Measurements from ENCODE around the gene DBNDD1.

DNA sequence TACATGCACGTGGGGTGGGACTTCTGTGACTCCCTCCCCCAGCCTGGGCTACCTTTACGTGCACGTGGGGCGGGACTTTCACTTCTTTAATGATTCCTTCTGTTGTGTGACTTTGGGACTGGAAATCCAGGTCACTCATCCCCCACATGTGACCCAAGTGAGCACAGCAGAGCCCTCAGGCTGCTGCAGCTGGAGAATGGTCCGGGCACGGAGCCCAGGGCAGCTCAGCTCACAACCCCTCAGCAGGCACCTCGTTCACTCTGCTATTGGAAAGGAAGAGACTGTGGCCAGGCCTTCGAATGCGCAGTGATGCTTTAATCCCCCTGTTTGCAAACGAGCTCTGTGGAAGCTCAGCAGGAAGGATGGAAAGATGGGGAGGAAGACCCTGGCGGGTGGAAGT lies 14.7 kb downstream of the DBNDD1 start:
- TF ChIP-seq FOXM1 (IDR thresholded peaks at IDR 0.05; ENCODE audit: low read depth, low read length): no peak
- TF ChIP-seq, protein P1, sequence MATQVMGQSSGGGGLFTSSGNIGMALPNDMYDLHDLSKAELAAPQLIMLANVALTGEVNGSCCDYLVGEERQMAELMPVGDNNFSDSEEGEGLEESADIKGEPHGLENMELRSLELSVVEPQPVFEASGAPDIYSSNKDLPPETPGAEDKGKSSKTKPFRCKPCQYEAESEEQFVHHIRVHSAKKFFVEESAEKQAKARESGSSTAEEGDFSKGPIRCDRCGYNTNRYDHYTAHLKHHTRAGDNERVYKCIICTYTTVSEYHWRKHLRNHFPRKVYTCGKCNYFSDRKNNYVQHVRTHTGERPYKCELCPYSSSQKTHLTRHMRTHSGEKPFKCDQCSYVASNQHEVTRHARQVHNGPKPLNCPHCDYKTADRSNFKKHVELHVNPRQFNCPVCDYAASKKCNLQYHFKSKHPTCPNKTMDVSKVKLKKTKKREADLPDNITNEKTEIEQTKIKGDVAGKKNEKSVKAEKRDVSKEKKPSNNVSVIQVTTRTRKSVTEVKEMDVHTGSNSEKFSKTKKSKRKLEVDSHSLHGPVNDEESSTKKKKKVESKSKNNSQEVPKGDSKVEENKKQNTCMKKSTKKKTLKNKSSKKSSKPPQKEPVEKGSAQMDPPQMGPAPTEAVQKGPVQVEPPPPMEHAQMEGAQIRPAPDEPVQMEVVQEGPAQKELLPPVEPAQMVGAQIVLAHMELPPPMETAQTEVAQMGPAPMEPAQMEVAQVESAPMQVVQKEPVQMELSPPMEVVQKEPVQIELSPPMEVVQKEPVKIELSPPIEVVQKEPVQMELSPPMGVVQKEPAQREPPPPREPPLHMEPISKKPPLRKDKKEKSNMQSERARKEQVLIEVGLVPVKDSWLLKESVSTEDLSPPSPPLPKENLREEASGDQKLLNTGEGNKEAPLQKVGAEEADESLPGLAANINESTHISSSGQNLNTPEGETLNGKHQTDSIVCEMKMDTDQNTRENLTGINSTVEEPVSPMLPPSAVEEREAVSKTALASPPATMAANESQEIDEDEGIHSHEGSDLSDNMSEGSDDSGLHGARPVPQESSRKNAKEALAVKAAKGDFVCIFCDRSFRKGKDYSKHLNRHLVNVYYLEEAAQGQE (IDR thresholded peaks at IDR 0.05; ENCODE audit: low read depth, low read length): no peak
- TF ChIP-seq SIX5 (IDR thresholded peaks at IDR 0.05; ENCODE audit: low read depth, low read length, severe bottlenecking): no peak
- no peak for TF ChIP-seq RBBP5 (conservative IDR thresholded peaks at IDR 0.05)
- TF ChIP-seq, protein P2, sequence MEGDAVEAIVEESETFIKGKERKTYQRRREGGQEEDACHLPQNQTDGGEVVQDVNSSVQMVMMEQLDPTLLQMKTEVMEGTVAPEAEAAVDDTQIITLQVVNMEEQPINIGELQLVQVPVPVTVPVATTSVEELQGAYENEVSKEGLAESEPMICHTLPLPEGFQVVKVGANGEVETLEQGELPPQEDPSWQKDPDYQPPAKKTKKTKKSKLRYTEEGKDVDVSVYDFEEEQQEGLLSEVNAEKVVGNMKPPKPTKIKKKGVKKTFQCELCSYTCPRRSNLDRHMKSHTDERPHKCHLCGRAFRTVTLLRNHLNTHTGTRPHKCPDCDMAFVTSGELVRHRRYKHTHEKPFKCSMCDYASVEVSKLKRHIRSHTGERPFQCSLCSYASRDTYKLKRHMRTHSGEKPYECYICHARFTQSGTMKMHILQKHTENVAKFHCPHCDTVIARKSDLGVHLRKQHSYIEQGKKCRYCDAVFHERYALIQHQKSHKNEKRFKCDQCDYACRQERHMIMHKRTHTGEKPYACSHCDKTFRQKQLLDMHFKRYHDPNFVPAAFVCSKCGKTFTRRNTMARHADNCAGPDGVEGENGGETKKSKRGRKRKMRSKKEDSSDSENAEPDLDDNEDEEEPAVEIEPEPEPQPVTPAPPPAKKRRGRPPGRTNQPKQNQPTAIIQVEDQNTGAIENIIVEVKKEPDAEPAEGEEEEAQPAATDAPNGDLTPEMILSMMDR (IDR thresholded peaks at IDR 0.05 in 2 of 3, conservative IDR thresholded peaks at IDR 0.05 in 1 of 3; ENCODE audit: control insufficient read depth in 2 of 3, extremely low read depth in 1 of 3, insufficient read depth in 1 of 3, low read depth in 3 of 3, low read length in 3 of 3): no peak
- TF ChIP-seq RFX5 (IDR thresholded peaks at IDR 0.05; ENCODE audit: low read depth, low read length): no peak
